T47D (cell line): ENCODE results near the gene ELOB.

Experiments
- DNase-seq, 2 experiments: peaks; one replicate each; pipeline versions ENCODE4 v3.0.0 to v3.0.0-alpha.2; 2011 to 2012; ENCODE audit warnings: low read depth in 1 of 2, low spot score in 1 of 2
- JUND ChIP-seq: IDR thresholded peaks from 2 replicates; pipeline ENCODE4 v1.6.1; 2012; ENCODE audit warnings: low read depth
- in situ Hi-C: cut with HindIII; loops from 2 replicates; pipeline ENCODE4 v1.10.0; 2016; ENCODE audit warnings: low sequenced_read_pairs, low pct_unique_long_range_greater_than_20kb

The ELOB gene

GRCh38 chr16:2803545-2804195 is 26.6 kb upstream of the ELOB start:
- in situ Hi-C loops: no loop called here
- no peak for DNase-seq
- TF ChIP-seq JUND: no peak

DNA sequence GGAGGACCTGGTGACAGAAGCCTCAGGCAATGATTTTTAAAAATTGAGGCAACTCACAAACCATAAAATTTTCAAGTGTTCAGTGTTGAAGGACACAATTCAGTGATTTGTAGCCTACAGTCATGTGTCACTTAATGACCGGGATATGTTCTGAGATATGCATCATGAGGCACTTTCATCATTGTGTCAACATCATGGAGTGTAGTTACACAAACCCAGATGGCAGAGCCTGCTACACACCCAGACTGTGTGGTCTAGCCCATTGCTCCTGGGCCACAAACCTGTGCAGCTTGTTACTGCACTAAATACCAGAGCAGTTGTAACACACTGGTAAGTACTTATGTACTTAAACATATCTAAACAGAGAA is 22.8 kb upstream of the ELOB start:
- in situ Hi-C loops: no loop called here
- DNase-seq: peak; percentile 73 to 94
- peak; percentile 33; the same call in 1 of the 2 replicates for TF ChIP-seq JUND

DNA sequence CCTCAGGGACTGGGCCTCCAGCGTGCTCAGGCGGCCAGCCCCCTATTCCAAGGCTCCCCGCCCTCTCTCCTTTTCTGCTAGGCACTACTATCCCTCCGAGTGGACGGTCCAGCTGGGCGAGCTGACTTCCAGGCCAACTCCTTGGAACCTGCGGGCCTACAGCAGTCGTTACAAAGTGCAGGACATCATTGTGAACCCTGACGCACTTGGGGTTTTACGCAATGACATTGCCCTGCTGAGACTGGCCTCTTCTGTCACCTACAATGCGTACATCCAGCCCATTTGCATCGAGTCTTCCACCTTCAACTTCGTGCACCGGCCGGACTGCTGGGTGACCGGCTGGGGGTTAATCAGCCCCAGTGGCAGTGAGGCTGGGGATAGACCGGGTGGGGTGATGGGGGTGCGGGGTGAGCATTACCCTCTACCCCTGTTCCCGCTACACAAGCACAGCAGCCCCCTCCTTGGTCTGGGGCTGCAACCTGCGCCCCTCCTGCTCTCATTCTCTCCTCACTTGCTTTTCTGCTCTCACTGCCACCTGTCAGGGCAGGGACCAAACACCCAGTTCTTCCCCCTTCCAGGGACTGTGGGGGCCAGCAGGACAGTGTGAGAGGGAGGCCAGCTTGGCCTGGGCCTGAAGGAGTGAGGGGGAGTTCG is 22.3 kb upstream of the ELOB start:
- DNase-seq: peak in 1 of 2 experiments; percentile 42
- no peak for TF ChIP-seq JUND
- in situ Hi-C loops: no loop called here

DNA sequence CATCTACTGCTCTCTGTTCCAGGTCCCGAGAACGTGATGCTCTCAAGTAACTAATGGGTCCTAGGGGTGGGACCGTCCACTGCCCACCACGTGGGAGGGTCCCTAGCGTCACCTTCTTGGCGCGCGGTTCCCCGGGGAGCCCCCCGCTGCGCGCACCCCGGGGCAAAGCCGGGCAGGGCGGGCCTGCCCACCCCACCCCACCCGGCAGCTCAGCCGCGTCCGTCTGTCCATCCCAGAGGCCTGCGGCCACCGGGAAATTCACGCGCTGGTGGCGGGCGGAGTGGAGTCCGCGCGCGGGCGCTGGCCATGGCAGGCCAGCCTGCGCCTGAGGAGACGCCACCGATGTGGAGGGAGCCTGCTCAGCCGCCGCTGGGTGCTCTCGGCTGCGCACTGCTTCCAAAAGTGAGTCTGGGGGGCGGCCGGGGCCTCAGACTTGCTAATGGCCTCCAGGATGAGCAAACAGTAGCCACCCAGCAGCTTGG is 21.7 kb upstream of the ELOB start:
- TF ChIP-seq JUND: no peak
- DNase-seq: no peak
- in situ Hi-C loops: no loop called here

DNA sequence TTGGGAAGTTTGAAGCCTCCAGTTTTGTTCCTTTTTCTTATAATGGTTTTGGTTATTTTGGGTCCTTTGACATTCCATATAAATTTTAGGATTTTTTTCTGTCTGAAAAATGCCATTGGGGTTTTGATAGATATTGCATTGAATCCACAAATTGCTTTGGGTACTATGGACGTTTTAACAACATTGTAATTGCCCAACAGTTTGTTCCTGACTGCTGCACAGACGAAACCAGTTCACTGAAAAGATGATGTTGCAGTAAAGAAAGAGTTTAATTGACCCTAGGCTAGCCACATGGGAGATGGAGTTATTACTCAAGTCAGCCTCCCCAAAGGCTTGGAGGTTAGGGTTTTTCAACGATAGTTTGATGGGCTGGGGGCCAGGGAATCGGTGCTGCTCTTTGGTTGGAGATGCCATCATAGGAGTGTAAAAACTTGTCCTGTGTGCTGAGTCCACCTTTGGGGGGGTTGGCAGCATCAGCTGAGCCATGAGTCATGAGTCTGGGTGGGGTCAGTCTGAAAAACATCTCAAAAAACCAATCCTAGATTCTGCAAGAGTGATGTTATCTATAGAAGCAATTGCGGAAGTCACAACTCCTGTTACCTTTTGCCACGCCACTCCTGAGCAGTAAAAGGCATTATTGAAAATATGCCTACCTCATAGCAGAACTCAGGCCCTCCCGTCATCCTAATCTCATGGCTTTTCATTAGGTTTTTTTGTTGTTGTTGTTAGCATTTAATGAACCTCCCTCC is 18.5 kb upstream of the ELOB start:
- DNase-seq: no peak
- no peak for TF ChIP-seq JUND
- in situ Hi-C loops: no loop called here

DNA sequence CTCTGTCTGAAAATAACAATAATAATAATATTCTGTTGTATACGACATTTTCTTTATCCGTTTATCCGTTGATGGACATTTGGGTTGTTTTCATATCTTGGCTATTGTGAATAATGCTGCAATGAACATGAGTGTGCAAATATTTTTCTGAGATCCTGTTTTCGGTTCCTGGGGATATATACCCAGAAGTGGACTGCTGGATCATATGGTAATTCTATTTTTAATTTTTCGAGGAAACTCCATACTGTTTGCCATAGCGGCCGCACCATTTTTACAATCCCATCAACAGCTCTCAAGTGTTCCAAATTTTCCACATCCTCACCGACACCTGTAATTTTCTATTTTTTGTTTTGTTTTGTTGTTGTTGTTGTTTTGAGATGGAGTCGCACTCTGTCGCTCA is 15.9 kb upstream of the ELOB start:
- in situ Hi-C loops: no loop called here
- DNase-seq: no peak
- no peak for TF ChIP-seq JUND

- in situ Hi-C loops: no loop called here
- DNase-seq: no peak
- no peak for TF ChIP-seq JUND
Measured at GRCh38 chr16:2791174-2791573, 14.1 kb upstream of the ELOB start.

DNA sequence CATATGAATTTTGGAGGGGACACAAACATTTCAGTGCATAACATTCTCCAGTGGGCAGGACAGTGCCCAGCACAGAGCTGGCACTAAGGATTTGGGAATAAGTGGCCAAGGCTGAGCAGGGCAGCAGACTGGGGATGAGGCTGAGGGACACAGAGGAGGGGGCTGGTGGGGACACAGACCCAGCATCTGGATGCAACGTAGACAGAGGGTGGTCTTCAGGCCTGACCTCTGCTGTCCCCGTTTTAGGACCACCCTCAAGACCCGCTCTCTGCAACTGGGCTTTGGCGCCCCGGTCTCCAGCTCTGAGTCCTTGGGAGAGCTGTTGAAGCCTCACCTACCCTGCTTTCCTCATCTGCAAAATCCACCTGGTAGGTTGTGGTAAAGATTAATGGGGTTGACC is 13.6 kb upstream of the ELOB start:
- in situ Hi-C loops: no loop called here
- no peak for DNase-seq
- no peak for TF ChIP-seq JUND

DNA sequence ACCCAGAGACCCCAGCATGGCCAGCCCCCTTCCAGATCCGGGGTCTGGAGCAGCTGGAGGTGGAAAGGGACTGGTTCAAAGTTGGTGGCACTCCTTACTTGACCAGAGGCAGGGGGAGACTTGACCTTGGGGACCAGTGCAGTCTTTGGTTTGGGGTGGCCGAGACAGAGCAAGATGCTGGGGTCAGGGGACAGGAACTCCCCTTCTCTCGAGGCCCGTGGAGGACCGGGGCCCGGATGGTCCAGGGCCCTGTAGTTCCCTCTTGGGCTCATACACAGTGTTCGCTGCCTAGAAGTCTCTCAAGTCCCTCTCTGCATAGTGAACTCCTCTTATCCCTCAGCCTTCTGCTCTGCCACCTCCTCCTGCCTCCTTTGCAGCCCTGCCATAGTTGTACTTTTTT is 10.9 kb upstream of the ELOB start:
- TF ChIP-seq JUND: no peak
- in situ Hi-C loops: no loop called here
- DNase-seq: no peak

DNA sequence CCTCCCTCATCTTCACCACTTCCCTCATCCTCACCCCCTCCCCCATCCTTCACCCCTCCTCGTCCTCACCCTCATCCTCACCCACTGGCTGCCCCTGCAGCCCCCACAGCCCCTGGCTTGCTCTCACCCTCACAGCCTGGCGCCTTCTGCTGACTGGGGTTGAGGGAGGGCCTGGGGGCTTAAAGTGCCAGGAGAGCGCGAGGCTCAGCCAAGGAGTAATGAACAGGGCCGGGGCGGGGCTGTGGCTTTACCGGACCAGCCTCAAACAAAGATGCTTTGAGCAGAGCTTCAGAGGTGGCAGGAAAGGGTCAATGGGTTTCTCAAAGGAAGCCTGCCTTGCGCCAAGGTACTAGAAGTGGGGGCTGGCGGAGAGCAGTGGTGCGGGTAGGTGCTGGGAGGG is 10.3 kb upstream of the ELOB start, which contains the start of gene PRSS33:
Gene PRSS33 (minus strand): TSS at position 155 of the 400 bp plus-strand sequence. CDS start 1,013 bp downstream, outside the sequence.
- in situ Hi-C loops: no loop called here
- no peak for TF ChIP-seq JUND
- DNase-seq: no peak

GRCh38 chr16:2786826-2787151 is 9.7 kb upstream of the ELOB start:
- no peak for TF ChIP-seq JUND
- in situ Hi-C loops: no loop called here
- DNase-seq: no peak

DNA sequence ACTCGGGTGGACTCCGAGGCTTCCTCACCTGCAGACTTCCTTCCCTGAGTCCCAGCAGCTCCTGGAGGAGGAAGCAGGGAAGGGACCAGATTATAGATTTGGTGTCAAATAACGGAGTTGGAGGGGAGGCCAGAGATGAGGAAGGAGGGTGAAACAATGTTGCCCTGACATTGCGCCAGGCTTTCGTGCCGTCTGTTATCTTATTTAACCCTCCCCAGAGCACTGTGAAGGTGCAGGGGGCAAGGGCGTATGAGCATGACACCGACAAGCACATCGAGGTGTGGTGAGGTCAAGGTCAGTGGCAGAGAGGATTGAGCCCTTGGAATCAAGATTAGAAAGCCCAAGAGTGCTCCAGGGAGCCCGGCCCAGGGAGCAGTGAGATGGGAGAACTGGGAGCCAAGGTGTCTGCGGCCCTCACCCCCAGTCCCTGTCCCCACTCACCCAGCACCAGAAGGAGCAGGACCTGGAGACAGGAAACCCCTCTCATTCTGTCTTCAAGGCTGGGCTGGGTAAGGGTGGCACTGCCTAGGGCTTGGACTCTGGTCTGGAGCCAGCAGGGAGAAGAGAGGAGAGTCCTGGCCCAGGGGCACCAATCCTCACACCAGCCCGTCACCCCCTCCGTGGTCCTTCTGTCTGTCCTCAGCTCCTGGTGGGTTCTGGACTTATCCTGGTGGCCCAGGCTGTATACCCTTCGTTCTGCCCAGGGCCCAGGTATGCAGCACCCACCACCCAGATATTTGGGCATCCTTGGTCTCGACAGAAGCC is 9.2 kb upstream of the ELOB start:
- TF ChIP-seq JUND: no peak
- no peak for DNase-seq
- in situ Hi-C loops: no loop called here
